Anterior cingulate cortex (tissue), 58 donors: ENCODE measurements around the gene PYCARD.
"Not testable (repeated sequence)": the region's sequence is repeated elsewhere in the genome, so short reads cannot be mapped to it uniquely, and the experiment has no call there.

Source experiments
- DNase-seq, 58 donors: peaks; one replicate each; lab custom pipeline; 2025; lab: John Stamatoyannopoulos, UW

PYCARD gene

GRCh38 chr16:31215287-31216162 is 13.0 kb upstream of the PYCARD start:
- DNase-seq, result peak in 12 of 58 donors; percentile 8 to 51 (median 26)

GRCh38 chr16:31214708-31215286 is 12.2 kb upstream of the PYCARD start:
- no peak for DNase-seq

GRCh38 chr16:31213877-31214707 is 11.5 kb upstream of the PYCARD start, which contains the start of gene TRIM72:
TRIM72 (plus strand) TSS chr16:31214119; CDS start chr16:31214739, 620 bp downstream.
- DNase-seq, result no peak

GRCh38 chr16:31213342-31213741 is 10.8 kb upstream of the PYCARD start:
- DNase-seq, result no peak

GRCh38 chr16:31206776-31207175 is 4.2 kb upstream of the PYCARD start:
- no peak for DNase-seq

- DNase-seq, result no peak
Observed at GRCh38 chr16:31204871-31205666, 2.5 kb upstream of the PYCARD start.

GRCh38 chr16:31201582-31202413 is 762 bp downstream of the PYCARD start:
- peak in 4 of 58 donors; percentile 18 to 51 (median 34) for DNase-seq

- DNase-seq, result no peak
Observed at GRCh38 chr16:31200821-31201568, 1.6 kb downstream of the PYCARD start.

- not testable (repeated sequence) for DNase-seq
Observed at GRCh38 chr16:31200111-31200510, 2.4 kb downstream of the PYCARD start.

GRCh38 chr16:31199430-31200041 is 3.0 kb downstream of the PYCARD start:
- no peak for DNase-seq

GRCh38 chr16:31198207-31198882 is 4.2 kb downstream of the PYCARD start:
- DNase-seq, result no peak

- no peak for DNase-seq
Observed at GRCh38 chr16:31196324-31197088, 6.1 kb downstream of the PYCARD start.

- not testable (repeated sequence) for DNase-seq
Observed at GRCh38 chr16:31195861-31196260, 6.7 kb downstream of the PYCARD start.

- no peak for DNase-seq
Observed at GRCh38 chr16:31194898-31195297, 7.7 kb downstream of the PYCARD start.

GRCh38 chr16:31193874-31194273 is 8.7 kb downstream of the PYCARD start:
- no peak for DNase-seq

- DNase-seq, result no peak
Observed at GRCh38 chr16:31192856-31193642, 9.5 kb downstream of the PYCARD start.
